Measurements from ENCODE around the gene SCAMP5. TPM values are rescaled to one million over a fixed set of nuclear protein-coding genes. Genes with fewer than 3 reads are reported as not detected.

Gene SCAMP5
- total RNA-seq, 1 donor from 2014 or later = 164 TPM

- Mint-ChIP-seq H3K4me3 (ENCODE audit: unreplicated experiment) (no peak overlapping the region), H3K27ac (ENCODE audit: unreplicated experiment) (no peak overlapping the region), H3K4me1 (ENCODE audit: low read depth, unreplicated experiment) (peaks cover 13% of the 10 kb centered on the region), H3K36me3 (ENCODE audit: unreplicated experiment) (no peaks in the 10 kb centered on the region), H3K27me3 (ENCODE audit: unreplicated experiment) (peaks cover 3% of the 10 kb centered on the region), H3K9me3 (ENCODE audit: unreplicated experiment) (no peaks in the 10 kb centered on the region)
- TF ChIP-seq, protein P1, sequence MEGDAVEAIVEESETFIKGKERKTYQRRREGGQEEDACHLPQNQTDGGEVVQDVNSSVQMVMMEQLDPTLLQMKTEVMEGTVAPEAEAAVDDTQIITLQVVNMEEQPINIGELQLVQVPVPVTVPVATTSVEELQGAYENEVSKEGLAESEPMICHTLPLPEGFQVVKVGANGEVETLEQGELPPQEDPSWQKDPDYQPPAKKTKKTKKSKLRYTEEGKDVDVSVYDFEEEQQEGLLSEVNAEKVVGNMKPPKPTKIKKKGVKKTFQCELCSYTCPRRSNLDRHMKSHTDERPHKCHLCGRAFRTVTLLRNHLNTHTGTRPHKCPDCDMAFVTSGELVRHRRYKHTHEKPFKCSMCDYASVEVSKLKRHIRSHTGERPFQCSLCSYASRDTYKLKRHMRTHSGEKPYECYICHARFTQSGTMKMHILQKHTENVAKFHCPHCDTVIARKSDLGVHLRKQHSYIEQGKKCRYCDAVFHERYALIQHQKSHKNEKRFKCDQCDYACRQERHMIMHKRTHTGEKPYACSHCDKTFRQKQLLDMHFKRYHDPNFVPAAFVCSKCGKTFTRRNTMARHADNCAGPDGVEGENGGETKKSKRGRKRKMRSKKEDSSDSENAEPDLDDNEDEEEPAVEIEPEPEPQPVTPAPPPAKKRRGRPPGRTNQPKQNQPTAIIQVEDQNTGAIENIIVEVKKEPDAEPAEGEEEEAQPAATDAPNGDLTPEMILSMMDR (IDR thresholded peaks at IDR 0.05; ENCODE audit: partially characterized antibody, unreplicated experiment) = no peak
- no peak for DNase-seq
These were observed 27.7 kb upstream of the SCAMP5 start for GRCh38 chr15:74967670-74968069.

DNA sequence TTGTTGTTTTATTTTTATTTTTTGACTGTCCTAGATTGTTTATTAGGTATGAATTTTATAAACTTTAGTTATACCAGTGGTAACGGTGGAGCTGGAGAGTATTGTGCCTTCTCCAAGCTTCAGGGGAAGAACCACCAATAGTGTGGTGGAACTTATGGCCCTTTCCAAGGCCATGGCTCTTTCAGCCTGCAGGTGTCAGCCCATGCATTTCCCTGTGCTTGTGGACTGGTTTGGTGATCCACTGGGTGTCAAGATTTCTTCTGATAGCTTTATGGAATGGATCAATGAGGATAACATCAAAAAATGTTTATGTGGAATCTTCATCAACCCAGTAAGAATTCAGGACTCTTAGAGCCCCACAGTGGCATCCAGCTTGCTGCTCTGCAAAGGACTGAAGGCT lies 19.2 kb upstream of the SCAMP5 start:
- H3K36me3 Mint-ChIP-seq (ENCODE audit: unreplicated experiment) = no peaks in the 10 kb centered on the region
- TF ChIP-seq, protein P1 (IDR thresholded peaks at IDR 0.05; ENCODE audit: partially characterized antibody, unreplicated experiment) = no peak
- no peaks in the 10 kb centered on the region for H3K9me3 Mint-ChIP-seq (ENCODE audit: unreplicated experiment)
- no peak overlapping the region for H3K4me3 Mint-ChIP-seq (ENCODE audit: unreplicated experiment)
- H3K27ac Mint-ChIP-seq (ENCODE audit: unreplicated experiment) = no peak overlapping the region
- H3K27me3 Mint-ChIP-seq (ENCODE audit: unreplicated experiment) = no peaks in the 10 kb centered on the region
- H3K4me1 Mint-ChIP-seq (ENCODE audit: low read depth, unreplicated experiment) = peaks cover 6% of the 10 kb centered on the region
- DNase-seq = no peak

DNA sequence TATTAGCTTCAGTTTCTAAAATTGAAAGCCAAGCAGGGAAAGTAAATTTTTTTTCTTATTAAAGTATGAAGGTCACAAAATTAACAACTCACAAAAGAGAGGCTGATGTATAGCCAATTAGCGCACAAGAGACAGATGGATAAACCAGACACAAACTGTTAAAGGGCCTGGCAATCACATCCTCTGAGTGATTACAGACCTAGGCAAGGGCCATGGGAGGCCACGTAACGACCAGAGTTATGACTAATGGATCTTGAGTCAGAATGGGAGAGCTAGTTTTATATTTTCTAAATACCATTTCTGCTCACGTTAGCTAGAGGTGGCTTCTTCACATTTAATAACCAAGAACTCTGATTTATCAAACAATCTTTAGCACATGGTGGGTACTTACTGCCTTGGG lies 17.8 kb upstream of the SCAMP5 start:
- TF ChIP-seq, protein P1 (IDR thresholded peaks at IDR 0.05; ENCODE audit: partially characterized antibody, unreplicated experiment) = no peak

DNA sequence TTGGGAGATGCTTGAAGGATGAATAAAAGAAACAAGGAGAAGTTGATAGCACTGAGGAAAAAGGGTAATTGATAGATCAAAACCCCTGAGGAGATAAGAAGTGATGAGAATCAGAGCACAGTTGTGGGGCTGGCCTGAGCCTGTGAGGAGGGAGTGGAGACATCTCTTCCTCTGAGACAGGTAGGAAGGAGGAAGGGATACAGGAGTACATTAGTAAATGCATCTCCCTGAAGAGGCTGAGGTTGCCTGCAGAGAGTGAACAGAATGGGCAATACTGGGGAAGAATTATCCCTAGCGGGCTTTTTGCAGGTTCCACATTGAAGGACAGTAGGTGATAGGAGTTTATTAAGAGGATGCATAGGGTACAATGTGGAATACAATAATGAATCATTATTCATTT lies 17.3 kb upstream of the SCAMP5 start:
- Mint-ChIP-seq H3K36me3 (ENCODE audit: unreplicated experiment) (no peaks in the 10 kb centered on the region), H3K27ac (ENCODE audit: unreplicated experiment) (no peak overlapping the region), H3K27me3 (ENCODE audit: unreplicated experiment) (no peaks in the 10 kb centered on the region), H3K4me1 (ENCODE audit: low read depth, unreplicated experiment) (peaks cover 6% of the 10 kb centered on the region), H3K4me3 (ENCODE audit: unreplicated experiment) (no peak overlapping the region), H3K9me3 (ENCODE audit: unreplicated experiment) (no peaks in the 10 kb centered on the region)
- DNase-seq = no peak
- TF ChIP-seq, protein P1 (IDR thresholded peaks at IDR 0.05; ENCODE audit: partially characterized antibody, unreplicated experiment) = no peak

More for the DNA sequence above, 17.8 kb upstream of the SCAMP5 start:
- Mint-ChIP-seq H3K27ac (ENCODE audit: unreplicated experiment) (no peak overlapping the region), H3K9me3 (ENCODE audit: unreplicated experiment) (no peaks in the 10 kb centered on the region), H3K4me3 (ENCODE audit: unreplicated experiment) (no peak overlapping the region), H3K36me3 (ENCODE audit: unreplicated experiment) (no peaks in the 10 kb centered on the region), H3K4me1 (ENCODE audit: low read depth, unreplicated experiment) (peaks cover 6% of the 10 kb centered on the region), H3K27me3 (ENCODE audit: unreplicated experiment) (no peaks in the 10 kb centered on the region)
- no peak for DNase-seq

- peaks cover 6% of the 10 kb centered on the region for H3K4me1 Mint-ChIP-seq (ENCODE audit: low read depth, unreplicated experiment)
- TF ChIP-seq, protein P1 (IDR thresholded peaks at IDR 0.05; ENCODE audit: partially characterized antibody, unreplicated experiment) = no peak
- no peak for DNase-seq
- no peak overlapping the region for H3K27ac Mint-ChIP-seq (ENCODE audit: unreplicated experiment)
- H3K9me3 Mint-ChIP-seq (ENCODE audit: unreplicated experiment) = no peaks in the 10 kb centered on the region
- H3K27me3 Mint-ChIP-seq (ENCODE audit: unreplicated experiment) = no peaks in the 10 kb centered on the region
- no peak overlapping the region for H3K4me3 Mint-ChIP-seq (ENCODE audit: unreplicated experiment)
- no peaks in the 10 kb centered on the region for H3K36me3 Mint-ChIP-seq (ENCODE audit: unreplicated experiment)
These were observed 16.9 kb upstream of the SCAMP5 start for GRCh38 chr15:74978503-74978902.

Data from glutamatergic neuron (in vitro differentiated cells).